Activated CD4-positive, alpha-beta T cell treated with anti-CD3 and anti-CD28 coated beads, Interleukin-2, amount 50 U/mL, for 16 hours (primary cell): ENCODE results near the gene DENND1A.
"Not testable (repeated sequence)": the region's sequence is repeated elsewhere in the genome, so short reads cannot be mapped to it uniquely, and the experiment has no call there.

Experiments used
- DNase-seq: peaks from one replicate; pipeline ENCODE4 v3.0.0-alpha.2; 2020

Gene DENND1A

DNA sequence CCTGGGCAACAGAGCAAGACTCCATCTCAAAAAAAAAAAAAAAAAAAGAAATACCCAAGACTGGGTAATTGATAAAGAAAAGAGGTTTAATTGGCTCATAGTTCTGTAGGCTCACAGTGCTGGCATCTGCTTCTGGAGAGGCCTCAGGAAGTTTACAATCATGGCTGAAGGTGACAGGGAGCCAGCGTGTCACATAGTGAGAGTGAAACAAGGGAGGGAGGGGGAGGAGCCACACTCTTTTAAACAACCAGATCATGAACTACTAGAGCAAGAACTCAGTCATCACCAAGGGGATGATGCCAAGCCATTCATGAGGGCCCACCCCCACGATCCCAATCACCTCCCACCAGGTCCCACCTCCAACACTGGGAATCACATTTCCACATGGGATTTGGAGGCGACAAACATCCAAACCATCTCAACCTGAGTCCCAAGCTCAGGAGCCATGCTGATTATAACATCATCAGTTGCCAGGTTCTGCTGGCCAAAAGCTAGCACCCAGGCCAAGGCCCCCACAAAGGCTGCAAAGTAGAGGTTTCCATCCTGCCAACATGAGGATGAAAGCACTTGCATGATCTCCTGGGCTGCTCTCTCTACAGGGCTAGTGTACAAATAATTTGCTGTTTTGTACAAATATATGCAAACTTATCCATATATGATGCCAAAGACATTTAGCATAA lies 15.3 kb downstream of the DENND1A start:
- DNase-seq = peak; percentile 39

DNA sequence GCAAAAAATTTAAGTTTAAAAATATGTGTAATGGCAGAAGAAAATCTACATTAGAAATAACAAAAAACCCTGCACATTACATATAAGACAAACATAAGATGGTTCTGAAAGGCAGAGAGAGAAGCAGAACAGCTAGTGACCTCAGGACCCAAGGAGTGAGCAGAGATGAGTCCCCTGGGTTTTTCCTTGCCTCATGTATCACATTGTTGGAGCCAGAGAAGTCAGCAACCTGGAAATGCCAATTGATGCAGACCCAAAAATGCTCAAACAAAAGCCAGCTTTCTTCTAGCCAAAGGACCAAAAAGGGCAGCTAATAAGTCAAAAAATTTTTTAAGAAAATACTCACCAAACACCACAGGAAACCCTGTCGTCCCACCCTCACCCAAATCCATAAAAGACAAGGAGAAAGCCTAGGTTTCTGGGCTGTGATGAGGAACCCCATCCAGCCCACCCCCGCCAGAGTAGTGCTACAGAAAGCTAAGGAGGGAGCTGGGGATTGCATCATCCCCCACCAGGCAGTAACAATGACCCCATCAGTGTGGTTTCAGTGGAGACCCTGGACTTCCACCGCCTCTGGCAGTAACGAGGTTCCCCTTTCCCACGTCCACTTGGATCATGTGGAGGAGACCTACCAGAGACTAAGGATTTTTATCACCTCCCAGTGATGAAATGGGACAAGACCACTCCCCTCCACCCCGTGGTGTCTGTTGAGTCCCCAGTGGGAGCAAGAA lies 17.6 kb downstream of the DENND1A start:
- DNase-seq = no peak

DNA sequence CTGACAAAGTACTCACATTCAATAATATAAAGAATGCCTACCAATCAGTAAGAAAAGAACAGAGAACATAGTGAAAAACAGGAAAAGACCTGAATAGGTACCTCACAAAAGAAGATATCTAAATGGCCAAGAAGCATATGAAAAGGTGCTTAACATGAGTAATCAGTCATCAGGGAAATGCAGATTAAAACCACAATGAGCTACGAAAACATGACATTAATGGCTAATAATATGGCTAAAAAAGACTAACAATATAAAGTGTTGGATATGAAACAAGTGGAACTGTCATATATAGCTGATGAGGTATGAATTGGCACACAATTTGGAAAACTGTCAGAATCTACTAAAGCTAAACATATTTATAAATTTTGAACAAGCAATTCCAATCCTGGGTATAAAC lies 18.9 kb downstream of the DENND1A start:
- no peak for DNase-seq

DNA sequence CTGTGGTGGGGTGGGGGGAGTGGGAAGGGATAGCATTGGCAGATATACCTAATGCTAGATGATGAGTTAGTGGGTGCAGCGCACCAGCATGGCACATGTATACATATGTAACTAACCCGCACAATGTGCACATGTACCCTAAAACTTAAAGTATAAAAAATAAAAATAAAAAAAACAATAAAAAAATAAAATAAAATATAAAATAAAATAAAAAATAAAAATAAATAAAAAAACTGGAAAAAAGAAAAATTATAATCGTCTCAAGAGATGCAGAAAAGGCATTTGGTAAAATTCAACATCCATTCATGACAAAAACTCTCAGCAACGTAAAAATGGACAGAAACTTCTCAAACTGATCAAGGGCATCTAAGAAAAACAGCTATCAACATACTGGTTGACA lies 20.7 kb downstream of the DENND1A start:
- DNase-seq = not testable (repeated sequence)

DNA sequence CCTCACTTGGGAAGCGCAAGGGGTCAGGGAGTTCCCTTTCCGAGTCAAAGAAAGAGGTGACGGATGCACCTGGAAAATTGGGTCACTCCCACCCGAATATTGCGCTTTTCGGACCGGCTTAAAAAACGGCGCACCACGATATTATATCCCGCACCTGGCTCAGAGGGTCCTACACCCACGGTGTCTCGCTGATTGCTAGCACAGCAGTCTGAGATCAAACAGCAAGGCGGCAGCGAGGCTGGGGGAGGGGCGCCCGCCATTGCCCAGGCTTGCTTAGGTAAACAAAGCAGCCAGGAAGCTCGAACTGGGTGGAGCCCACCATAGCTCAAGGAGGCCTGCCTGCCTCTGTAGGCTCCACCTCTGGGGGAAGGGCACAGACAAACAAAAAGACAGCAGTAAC lies 26.4 kb downstream of the DENND1A start:
- not testable (repeated sequence) for DNase-seq

DNA sequence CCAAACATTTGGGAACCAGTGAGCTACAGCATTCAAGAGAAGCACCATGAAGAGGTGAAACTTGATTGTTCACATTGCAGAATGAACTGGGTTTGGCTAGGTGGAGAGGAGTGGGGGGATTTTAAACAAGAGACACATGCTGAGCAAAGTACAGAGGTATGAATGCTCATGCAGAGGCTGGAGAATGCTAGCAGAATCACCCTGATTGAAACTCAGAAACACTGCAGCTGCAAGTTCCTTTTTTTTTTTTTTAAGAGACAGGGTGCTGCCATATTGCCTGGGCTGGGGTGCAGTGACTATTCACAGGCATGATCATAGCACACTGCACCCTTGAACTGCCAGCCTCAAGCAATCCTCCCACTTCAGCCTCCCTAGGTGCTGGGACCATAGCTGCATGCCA lies 35.1 kb downstream of the DENND1A start:
- DNase-seq = no peak

DNA sequence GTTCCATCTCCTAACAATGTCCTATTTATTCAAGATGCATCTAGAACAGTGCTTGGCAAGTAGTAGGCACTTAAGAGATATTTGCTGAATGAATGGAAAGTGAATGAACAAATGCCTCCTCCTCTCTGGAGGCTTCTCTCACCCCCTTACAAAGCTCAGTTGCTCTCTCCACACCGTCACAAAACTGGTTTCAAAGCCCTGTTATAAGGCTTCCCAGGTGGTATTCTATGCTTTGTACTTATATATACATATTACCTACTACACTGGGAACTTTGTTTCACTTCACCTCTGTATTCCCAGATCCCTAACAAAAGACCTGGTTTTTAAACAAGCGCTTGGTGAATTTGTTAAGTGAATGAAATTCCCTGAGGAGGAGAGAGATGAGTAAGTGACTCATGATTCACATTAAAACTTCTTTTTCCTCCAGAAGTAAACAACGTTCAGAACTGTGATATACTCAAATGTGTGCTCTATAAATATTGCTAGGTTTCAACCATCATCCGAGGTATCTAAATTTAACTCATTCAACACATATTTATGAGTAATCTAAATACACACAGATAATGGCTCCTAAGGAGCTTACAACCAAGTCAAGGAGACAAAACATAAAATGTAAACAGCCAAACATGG lies 36.0 kb downstream of the DENND1A start:
- no peak for DNase-seq

DNA sequence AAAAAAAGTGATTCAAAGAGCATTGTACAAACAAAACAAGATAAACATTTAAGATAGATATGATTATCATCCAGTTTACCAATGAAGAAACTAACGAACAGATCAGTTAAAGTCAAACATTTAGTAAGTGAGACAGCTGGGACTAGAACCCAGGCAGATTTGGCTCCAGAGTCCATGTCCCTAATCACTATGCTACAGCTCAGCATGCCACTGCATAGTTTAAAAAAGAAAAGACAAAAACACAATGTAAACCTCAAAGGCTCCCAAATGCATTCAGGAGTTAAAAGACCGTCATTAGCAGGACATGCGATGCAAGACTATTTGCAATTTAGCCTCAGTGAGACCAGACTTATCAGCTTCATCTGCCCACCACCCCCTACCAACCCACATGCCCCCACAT lies 36.8 kb downstream of the DENND1A start:
- DNase-seq = no peak

DNA sequence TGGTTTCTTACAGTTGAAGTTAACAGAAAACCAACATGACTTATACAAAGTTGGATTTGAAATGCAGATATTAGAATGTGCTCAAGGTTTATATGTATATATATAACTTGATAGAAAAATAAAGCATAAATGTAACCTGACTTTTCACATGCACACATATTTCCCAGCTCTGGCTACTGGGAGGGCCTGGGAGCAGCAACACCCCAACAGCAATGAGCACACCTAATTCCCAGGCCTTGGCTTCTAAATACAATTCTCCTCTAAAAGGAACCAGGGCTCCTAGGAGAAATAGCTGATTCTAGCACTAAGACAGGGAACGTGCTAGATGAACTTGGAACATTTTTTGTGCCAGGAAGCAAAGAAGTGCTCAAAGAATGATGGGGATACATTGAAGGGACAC lies 42.1 kb downstream of the DENND1A start:
- no peak for DNase-seq

DNA sequence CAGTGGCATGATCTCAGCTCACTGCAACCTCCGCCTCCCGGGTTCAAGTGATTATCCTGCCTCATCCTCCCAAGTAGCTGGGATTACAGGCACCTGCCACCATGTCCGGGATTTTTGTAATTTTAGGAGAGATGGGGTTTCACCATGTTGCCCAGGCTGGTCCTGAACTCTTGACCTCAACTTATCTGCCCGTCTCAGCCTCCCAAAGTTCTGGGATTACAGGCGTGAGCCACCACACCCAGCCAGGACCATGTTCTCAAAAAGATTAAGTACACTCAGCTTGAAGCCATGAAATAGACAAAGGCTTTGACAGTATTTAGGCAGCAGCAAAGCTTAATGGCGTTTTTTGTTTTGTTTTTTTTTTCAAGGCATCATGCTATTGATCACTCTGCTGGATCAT lies 44.1 kb downstream of the DENND1A start:
- DNase-seq = not testable (repeated sequence)

DNA sequence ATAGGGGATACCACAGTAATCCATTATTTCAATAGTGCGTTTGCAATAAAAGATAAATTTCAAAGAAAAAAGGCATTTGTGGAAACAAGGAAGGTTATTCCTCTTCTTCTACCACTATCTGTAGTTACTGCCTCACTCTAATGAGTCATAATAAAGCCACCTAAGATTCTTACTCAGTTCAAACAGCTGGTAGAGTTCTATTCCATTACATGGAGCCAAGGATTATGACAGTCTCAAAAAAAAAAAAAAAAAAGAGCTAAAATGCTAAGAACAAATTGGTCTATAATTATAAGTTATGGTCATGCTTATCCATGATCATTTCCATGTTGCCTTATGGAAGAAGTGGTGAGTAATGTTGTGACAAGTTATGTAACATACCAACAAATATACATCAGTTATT lies 46.3 kb downstream of the DENND1A start:
- DNase-seq = no peak

DNA sequence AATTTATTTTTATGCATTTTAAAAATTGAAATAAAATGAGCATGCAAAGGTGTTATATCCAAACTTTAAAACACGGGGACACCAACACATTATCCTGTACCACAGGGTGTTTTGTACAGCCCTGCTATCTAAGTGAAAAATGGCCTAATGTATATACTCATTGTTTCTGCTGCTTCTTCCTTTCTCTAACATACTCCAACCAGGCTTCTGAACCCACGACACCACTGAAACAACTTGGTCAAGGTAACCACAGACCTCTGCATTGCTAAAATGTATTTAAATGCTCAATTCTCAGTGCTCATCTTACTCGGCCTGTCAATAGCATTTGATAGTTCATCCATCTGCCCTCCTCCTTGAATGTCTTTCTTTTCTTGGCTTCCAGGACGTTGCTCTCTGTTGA lies 48.3 kb downstream of the DENND1A start:
- no peak for DNase-seq

DNA sequence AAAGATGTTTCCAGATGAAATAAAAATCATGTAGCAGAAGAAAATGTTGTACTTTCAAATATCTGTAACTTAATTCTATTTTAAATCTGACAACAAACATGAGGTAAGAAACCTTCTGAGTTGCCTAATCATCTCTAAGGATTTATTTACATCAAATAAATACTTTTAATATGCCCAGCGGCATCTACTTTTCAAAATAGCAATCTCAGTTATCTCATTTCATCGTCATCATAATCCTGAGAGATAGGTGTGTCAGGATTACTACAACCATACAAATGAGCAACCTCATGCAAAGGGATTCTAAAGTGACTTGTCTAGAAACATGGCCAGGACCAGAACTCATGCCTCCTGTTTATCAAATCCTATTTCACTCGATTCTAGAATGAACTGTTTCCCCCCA lies 49.5 kb downstream of the DENND1A start:
- no peak for DNase-seq

DNA sequence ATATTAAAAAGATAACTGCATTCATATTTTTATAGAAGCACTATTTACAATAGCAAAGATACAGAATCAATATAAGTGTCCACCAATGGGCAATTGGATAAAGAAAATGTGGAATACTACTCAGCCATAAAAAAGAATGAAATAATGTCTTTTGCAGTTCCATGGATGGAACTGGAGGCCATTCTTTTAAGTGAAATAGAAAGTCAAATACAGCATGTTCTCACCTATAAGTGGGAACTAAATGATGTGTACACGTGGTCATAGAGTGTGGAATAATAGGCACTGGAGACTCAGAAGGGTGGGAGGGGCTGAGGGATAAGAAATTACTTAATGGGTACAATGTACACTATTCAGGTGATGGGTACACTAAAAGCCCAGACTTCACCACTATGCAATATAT lies 53.2 kb downstream of the DENND1A start:
- no peak for DNase-seq

DNA sequence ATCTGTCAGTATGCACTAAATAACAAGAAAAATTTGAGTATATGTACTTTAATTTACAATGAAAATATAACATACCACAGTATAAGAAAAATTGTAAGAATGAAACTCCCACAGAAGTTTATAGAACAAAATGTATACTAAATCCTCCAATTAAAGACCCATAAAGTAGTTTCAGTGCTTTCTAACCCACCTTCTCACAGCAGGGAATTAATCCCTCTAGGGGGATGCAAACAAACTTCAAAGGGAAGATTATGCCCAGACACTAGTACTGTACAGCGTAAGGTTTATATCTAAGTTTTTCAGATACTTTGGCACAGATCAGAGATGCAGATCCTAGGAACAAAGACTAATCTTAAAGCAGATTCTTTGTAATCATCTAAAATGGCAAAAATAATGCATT lies 57.2 kb downstream of the DENND1A start:
- no peak for DNase-seq

DNA sequence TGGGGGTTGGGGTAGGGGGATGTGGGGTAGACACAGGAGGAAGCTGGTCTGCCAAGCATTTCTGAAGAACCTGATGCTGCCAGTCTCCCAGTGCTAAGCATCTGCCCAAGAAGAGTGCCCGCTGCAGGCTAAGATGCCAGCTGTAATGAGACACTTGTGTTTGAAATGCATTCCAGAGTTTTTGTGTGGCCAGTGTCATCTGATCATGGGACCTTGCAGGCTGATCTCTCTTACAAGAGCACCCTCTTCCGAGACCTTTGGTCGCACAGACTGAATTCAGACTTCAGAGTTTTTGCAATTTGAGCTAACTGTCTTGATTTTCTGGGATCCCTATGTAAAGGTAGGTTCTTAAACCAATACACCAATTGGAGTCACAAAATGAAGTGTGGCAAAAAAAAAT lies 58.1 kb downstream of the DENND1A start:
- no peak for DNase-seq

DNA sequence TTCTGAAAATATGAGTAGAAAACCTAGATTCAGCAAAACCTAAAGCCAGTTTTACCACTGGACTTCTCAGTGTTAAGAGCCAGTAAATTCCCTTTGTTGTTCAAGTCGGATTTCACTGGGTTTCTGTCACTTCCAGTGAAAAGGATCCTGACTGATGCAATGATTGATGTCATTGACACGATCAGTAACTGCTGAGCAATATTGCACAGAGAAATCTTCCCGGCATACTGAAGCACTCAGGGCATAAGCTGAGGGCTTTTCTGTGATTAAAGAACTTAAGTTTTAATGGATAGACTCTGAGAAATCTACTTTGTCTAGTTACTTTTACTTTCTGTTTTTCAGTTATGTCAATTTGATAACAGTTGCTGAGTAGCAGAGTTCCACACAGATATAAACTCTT lies 61.9 kb downstream of the DENND1A start:
- DNase-seq = no peak

DNA sequence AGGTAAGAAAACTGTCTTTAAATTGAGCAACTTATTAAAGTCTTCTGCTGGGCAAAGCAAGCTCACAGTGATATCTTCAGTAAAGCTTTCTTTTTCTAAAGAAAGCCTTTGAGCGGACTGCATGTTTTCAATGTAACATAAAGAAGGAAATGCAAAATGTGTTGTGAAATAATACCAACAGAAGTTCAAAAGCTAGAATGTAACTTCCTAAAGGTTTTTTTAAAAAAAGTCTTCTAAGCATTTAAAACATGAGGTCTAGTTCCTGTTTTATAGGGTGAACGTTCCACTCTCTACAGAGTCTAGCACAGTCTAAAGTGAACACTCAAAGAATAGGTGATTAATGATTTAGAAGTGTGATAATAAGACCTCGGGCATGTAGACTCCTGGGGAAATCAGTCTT lies 62.9 kb downstream of the DENND1A start:
- no peak for DNase-seq

DNA sequence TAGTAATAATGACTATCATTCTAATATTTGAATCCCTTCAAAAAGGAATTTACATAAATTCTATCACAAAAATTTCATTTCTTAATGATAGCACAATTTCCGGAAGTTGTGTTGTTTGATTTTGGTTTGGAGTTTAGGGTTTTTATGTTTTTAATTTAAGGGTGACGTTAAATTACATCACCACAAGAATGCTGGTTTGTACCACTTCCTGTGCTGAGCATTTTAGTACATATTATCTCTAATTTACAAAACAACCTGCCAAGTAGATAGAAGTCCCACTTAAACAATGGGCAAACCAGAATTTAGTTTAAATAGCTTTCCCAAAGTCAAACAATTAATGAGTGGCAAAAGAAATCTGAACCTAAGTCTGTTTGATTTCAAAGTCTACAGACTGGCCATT lies 63.4 kb downstream of the DENND1A start:
- DNase-seq = no peak

DNA sequence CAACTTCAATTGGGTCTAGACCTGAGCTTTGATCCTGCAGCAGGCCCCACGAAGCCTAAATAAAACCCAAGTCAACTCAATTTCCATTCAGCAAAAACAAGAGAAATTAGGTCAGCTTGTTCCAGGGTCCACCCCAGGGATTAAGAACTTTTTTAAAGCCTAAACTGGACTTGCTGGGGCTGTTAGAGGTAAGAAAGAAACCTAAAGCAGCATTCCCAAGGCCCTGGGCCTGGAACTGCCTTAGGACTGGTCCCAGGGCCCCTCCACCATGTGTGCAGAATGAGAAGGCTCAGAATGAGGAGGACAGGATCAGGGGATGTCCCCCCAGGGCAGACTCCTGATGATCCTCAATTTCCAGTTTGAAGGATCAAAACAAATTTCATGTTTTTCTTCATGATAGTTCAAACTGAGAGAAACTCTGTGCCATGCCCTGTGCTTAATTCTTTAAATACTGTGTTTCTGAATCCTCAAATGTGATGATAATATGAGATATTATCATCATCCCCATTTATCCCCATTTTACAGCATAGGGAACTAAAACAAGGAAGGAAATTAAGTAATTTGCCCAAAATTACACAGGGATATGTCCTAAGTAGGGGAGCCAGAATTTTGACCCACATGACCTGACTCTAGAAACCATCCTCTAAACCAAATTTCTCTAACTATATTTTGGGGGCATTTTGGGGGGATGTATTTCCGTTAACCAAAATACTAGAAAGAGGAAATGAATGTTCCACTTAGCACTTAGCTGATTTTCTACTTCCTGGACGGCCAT lies 64.5 kb downstream of the DENND1A start:
- no peak for DNase-seq

DNA sequence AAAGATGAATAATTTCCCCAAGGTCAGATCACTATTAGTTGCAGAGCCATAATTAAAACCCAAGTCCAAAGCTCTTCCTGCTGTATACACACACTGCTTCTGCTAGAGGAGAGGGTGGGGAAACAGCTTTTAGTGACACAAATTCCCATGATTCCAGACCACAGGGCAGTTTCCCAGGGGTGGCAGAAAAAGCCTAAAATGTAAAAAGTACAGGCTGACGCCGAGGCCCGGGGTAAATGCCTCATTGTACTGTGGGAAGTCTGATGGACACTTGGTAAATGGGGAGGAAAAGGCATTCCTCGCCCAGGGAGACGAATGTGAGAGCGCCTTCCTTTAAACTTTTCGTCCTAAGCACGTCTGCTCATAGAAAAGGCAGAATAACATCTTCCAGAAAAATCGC lies 65.7 kb downstream of the DENND1A start:
- DNase-seq = no peak

DNA sequence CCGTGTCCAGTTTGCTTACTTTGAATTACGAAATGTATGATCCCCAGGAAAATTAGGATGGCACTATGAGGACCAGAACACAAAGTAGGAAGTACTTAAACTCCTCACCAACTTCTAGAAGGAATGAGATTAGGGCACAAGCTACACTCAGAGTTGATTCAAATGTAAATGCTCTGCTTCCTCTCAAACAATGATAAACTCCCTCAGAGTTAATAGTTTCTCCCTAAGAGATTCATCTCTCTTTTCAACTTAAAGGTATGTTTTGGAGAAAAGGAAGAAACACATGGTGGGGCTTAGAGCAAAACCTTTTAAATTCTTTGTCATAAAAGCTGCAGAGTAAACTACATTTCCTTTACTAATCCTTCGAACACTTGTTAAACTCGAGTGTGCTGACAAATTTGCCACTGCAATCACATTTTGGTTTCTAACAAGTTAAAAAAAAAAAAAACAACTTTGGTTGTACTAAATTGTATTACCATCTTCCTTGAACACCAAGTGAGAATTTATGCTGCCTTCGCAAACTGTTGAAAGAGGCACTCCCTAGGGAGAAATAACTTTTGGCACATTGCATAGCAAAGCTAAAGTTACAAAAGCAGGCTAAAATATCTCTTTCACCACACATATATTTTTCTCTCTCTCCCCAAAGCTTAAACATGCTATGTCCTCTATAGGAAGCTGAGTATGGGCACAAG lies 66.6 kb downstream of the DENND1A start:
- no peak for DNase-seq

DNA sequence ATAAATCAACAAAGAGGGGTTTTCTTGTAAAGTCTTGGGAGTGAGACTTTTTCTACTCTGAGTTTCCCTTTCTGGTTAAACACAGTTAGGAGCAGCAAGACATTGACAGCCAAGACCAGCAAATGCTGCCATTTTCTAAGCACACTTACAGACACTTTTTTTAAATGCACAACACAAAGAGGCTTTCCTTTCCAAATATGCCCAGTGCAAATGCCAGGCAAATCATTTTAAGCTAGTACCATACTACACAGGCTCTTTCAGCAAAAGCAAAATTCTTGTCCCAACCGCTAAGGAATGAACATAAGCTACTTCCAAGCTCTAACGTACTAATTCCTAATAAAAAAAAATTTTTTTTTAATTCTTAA lies 68.2 kb downstream of the DENND1A start:
- DNase-seq = no peak
